GM21737 (cell line): Measurements from ENCODE around the gene MTIF2.
"Not testable (repeated sequence)": the region's sequence is repeated elsewhere in the genome, so short reads cannot be mapped to it uniquely, and the experiment has no call there.

Experiments
- ATAC-seq: cut with Tn5 transposase; IDR thresholded peaks from one replicate; pipeline ENCODE4 v1.9.1; 2021; ENCODE audit warnings: mild to moderate bottlenecking, moderate library complexity; ENCODE audit not compliant: unreplicated experiment

Gene MTIF2

GRCh38 chr2:55200416-55200815 is 68.6 kb downstream of the MTIF2 start:
- no peak for ATAC-seq

DNA sequence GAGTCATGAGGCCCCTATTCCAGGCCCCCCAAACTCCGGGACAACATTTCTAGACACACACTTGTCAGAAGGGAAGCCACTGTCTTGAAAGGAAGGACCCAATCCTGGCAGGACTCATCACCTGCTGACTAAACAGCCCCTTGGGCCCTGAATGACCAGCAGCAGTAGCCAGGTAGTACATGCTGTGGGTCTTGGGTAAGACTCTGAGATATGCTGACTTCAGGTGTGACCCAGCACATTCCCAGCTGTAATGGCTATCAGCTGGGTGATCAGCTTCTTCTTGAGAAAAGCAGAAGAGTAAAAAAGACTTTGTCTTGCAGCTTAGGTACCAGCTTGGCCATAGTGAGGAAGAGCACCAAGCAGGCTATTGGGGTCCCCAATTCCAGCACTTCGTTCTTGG is 72.5 kb downstream of the MTIF2 start:
- ATAC-seq = no peak

DNA sequence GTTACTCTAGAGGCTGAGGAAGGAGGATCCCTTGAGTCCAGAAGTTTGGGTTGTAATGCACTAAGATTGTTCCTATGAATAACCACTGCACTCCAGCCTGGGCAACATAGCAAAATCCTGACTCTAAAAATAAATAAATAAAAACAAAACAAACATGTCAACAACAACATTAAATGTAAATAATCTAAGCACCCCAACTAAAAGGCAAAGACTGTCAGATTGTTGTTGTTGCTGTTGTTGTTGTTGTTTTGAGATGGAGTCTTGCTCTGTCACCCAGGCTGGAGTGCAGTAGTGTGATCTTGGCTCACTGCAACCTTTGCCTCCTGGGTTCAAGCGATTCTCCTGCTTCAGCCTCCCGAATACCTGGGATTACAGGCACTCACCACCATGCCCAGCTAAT is 77.1 kb downstream of the MTIF2 start:
- ATAC-seq = not testable (repeated sequence)

GRCh38 chr2:55186837-55187236 is 82.2 kb downstream of the MTIF2 start:
- ATAC-seq = not testable (repeated sequence)
